ENCODE results near the gene LIMS2.

LIMS2 gene

DNA sequence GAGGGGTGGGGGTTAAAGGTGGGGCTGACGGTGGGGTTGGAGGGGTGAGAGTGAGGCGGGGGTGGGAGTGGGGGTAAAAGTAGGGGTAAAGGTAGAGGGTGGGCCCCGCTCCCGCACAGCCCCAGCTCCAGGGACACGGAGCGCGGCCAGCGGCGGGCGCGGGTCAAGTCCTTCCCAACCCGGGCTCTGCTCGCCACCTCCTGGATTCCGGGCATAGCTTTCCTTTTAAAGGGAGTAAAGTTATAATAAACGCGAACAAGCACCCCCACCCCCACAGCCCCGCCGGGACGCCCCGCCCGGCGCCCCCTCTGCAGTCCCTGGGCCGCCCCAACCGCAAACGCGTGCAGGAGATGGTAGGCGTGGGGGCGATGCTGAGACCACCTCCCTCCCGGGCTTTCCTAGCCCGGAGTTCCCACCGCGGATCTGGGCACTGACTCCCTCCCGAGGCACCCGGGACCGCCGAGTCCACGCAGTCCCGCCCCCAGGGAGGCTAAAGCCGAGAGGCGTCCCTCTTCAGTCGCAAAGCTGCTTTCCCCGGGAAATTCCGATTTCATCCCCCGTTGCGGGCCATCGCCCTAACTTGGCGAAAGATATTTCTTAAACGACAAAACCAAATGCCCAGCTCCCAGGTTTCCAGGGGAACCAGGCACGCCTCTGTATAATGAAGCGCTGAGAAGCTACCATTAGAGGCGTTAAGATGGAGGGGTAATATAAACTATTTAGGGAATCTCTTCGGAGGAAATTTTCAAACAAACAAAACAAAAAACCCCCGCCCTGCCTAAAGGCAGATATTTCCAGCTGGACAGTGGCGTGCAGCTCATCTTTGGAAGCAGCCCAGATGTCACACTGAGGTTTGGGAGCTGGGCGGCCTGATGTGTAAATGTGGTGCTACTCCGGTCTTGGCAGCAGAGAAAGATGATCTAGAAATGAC lies at the start of gene LIMS2:
LIMS2 (minus strand) TSS at position 200 of the 931 bp plus-strand sequence. CDS start 506 bp downstream, outside the sequence.
- no peak for DNase-seq

GRCh38 chr2:127722807-127723206 lies 47.5 kb upstream of the LIMS2 start:
- DNase-seq: no peak

- no peak for DNase-seq
Observed at GRCh38 chr2:127721978-127722355, 46.6 kb upstream of the LIMS2 start.

GRCh38 chr2:127721311-127721977 lies 46.1 kb upstream of the LIMS2 start:
- no peak for DNase-seq

GRCh38 chr2:127719301-127720218 lies 44.2 kb upstream of the LIMS2 start:
- no peak for DNase-seq

DNA sequence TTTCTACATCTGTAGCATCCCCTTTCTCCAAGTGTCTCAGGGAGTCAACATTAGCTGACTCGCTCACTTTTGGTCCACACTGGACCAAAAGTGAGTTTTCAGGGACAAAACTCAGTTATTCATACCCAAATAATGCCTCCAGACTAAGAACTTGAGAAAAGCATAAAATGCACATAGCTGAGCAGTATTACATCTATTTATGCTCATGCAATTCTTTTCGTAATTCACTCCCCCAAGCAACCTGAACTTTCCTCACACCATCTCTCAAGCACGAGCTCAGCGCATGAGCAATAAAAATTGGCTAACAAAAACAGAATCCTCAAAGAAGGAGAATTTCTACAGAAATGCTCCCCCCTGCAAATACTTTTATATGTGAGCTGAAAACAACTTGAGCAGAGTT lies 42.9 kb upstream of the LIMS2 start:
- no peak for DNase-seq

DNA sequence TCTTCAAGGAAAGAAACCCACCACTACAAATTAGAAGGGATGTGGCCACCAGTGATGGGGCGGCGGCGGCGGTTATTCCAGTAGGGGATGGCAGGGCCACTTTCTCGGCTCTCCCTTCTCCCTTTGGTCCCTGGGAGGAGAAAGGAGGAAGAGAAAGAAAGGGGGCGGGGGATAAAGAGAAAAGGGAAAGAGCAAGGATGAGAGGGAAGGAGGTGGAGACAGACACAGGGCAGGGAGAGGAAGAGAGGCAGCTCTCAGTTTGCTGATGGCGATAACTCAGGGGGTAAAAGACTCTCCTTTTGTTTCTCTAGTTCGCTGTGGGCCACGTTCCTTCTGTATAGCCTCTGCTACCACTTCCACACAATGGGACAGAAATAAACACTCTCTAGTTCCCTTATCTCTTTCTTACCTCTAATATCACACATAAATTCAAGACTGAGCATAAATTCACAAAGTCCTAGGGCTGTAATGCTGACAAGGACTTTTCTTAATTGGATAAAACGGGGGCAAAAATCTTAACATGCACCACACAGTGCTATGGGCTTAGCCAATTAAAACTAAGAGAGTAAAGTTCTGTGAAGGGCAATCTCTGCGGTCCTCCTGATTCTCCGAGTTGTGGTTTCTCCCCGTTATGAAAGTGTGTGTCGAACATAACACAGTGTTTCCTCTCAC lies 40.6 kb upstream of the LIMS2 start:
- DNase-seq: no peak

DNA sequence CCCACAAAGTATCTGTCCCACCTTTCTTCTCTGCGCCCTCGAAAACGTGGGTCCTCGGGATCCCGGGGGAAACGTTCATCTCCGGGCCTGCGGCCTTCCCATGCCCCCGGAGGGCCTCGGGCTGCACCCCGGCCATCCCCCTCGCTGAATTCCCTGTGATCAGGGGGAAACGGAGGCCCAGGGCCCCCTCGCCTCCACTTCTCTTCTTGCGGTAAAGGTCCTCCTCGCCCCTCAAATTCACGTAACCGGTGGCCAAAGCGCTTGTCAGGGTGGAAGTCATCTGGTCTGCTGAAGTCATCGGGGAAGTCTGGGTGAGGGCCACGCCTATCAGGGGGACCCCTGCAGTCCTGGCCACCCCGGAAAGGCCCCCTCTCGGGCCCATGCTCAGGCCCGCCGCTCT lies 38.2 kb upstream of the LIMS2 start:
- no peak for DNase-seq

DNA sequence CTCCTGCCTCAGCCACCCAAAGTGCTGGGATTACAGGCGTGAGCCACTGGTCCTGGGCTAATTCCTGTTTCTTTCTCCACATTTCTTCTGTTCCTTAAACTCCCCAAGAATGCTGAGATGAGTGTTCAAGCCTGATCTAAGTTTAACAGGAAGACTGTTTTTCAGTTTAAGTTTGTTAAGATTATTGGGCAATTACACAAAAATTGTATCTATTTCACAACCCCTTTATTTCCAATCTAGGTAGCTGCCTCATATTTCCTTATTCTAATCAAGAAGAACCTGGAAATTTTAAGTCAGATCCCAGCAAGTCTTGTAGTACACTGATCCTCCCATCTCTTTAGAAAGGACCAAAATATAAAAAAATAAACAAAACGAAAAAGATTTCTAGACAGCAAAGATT lies 37.7 kb upstream of the LIMS2 start:
- DNase-seq: no peak

GRCh38 chr2:127709336-127709735 lies 34.0 kb upstream of the LIMS2 start:
- no peak for DNase-seq

DNA sequence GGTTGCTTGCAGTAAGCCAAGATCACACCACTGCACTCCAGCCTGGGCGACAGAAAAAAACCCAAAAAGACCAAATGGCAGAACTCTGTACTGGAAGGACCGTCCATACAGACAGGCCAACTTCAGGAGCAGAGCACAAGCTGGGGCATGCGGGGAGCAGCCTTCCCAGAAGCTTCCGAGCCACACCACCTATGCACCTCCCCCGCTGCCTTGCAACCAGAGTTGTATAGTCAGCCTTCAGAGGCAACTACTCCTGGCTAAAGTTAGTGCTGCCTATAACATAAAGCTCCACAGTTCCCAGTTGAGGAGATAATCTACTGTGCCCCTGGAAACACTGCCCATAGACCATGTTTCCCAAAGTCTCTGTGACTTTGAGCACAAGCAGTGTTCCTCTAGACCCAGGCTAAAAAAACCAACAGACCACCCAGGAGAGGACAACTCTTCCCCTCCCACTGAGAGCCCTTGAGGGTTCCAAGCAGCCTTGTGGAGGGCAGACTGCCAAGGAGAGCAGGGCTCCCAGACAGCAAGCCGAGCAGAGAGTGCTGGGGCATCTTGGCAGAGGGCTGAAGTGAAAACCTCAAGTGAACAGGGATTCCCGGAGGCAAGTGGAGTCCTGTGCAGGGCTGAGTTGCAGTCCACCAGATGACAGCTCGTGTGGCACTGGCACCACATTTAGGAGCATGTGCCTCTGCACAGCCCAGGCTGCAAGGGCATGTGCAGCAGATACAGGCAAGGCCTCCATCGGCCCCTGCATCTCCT lies 32.7 kb upstream of the LIMS2 start:
- DNase-seq: no peak

DNA sequence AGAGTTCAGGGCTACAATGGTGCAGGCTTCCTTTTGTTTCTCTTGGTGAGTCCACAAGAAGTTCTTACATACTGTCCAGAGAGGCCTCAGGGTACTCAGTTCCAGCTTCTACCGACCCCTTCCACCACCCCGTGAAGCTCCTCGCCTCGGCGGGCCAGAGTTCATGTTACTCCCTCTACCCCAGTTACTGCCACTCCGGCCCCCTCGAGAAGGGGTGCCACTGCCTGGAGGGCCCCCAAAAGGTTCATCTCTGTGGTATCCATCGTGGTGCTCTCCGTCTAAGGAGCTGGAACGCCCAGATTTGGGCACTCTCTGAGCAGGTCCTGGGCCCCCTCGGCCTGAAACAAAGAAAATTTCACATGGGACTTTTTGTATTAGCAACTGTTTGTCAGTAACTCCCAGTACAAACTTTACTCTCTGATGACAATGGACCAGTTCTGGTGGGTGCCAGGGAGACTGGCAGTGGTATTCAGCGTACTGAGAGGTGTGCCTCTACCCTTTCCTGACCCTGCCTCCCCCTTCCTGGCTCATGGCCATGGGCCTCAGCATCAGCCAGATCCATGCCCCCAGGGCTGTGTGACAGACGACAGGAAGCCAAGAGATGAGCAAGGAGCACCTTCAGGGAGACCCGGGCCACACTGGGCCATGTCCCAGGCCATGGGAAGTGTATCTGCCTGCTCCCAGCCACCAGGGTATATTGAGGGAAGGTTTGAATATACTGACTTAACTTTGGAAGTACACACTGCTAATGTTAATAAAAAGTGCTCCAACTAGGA lies 31.1 kb upstream of the LIMS2 start:
- DNase-seq: no peak

- DNase-seq: no peak
Observed at GRCh38 chr2:127705391-127706065, 30.2 kb upstream of the LIMS2 start.

DNA sequence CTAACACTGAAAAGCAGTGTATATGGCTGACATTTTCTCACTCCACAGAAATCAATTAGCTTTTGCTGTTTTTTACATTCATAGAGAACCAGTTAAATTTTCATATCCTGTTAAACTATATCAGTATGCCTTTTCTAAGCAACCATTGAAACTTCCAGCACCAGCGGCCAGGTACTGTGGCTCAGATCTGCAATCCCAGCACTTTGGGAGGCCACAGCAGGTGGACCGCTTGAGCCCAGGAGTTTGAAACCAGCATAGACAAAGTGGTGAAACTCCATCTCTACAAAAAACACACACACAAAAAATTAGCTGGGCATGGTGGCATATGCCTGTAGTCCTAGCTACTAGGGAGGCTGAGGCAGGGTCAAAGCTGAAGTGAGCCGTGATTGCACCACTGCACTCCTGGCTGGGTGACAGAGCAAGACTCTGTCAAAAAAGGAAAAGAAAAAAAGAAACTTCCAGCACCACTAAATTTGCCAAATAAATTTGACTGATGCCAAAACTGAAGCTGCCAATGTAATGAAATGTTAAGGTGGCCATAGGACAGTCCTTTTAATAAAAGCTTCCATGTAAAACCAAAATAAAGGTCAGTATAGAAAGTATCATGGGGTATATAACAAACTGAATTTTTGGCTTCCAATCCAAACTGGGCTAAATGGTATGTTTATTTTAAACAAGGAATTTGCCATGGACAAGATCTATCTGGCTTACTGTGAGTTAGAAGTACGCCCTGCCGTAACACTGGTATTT lies 29.5 kb upstream of the LIMS2 start:
- no peak for DNase-seq

- no peak for DNase-seq
Observed at GRCh38 chr2:127703282-127703681, 28.0 kb upstream of the LIMS2 start.

GRCh38 chr2:127702395-127703009 lies 27.2 kb upstream of the LIMS2 start:
- DNase-seq: no peak

GRCh38 chr2:127701651-127702394 lies 26.5 kb upstream of the LIMS2 start:
- peak; percentile 82 for DNase-seq

GRCh38 chr2:127701193-127701650 lies 25.9 kb upstream of the LIMS2 start, which contains the start of gene SFT2D3:
Gene SFT2D3, plus strand, starts transcription at chr2:127701497. Its CDS starts 32 bp downstream, at chr2:127701529.
- peak; percentile 92 for DNase-seq

Measured in stimulated activated CD8-positive, alpha-beta memory T cell treated with anti-CD3 and anti-CD28 coated beads, Interleukin-4, amount 100 ng/mL, for 48 hours (primary cell).